A549 (cell line): ENCODE data around the gene IL3. TPM values are rescaled to one million over a fixed set of nuclear protein-coding genes. Genes with fewer than 3 reads are reported as not detected.

Experiments used
- ATAC-seq, 2 experiments: fragments of 200-7000 bp in 1 of 2; fragments of >200 bp in 1 of 2; cut with Nextera tagmentation in 1 of 2; cut with Tn5 transposase in 1 of 2; 3 replicates each; pipeline versions ENCODE4 v1.8.0 to v1.9.1; 2018 to 2020; ENCODE audit warnings: mild to moderate bottlenecking in 1 of 2, moderate library complexity in 1 of 2
- CTCF ChIA-PET: fragments of 300-600 bp; sonication (Branson Sonifier 250); formaldehyde crosslinking; extraction: SDS; loops from one replicate; lab custom pipeline; 2021; ENCODE audit warnings: antibody characterized with exemption, inconsistent platforms; lab: Yijun Ruan, JAX
- POLR2A ChIA-PET: fragments of 350-600 bp; formaldehyde crosslinking; extraction: SDS; loops from one replicate; lab custom pipeline; 2021; ENCODE audit warnings: antibody characterized with exemption, inconsistent platforms; lab: Yijun Ruan, JAX
- DNase-seq, 2 experiments: peaks; one replicate each; pipeline versions ENCODE4 v3.0.0 to v3.0.0-alpha.2; 2011 to 2016; ENCODE audit warnings: low read depth in 1 of 2, low spot score in 1 of 2
- FAIRE-seq: peaks from 2 replicates; lab custom pipeline; 2011; peaks lifted over from hg19 to GRCh38; lab: Jason Lieb, UNC
- H3K27ac ChIP-seq, 2 experiments: fragments of >200 bp; sonication (Bioruptor Twin); formaldehyde crosslinking; 3 replicates each; pipeline ENCODE4 v1.5.1; 2016 to 2017
- H3K4me1 ChIP-seq: fragments of >200 bp; sonication (Bioruptor Twin); formaldehyde crosslinking; 3 replicates; pipeline ENCODE4 v1.6.1; 2016
- H3K4me2 ChIP-seq: fragments of >200 bp; sonication (Bioruptor Twin); formaldehyde crosslinking; 3 replicates; pipeline ENCODE4 v1.6.1; 2016
- H3K4me3 ChIP-seq: fragments of >200 bp; sonication (Bioruptor Twin); formaldehyde crosslinking; 3 replicates; pipeline ENCODE4 v1.5.1; 2016
- H3K9me3 ChIP-seq: fragments of >200 bp; sonication (Bioruptor Twin); formaldehyde crosslinking; 3 replicates; pipeline ENCODE4 v1.6.1; 2016
- BHLHE40 ChIP-seq: IDR thresholded peaks from 2 replicates; pipeline ENCODE4 v1.6.1; 2012; ENCODE audit warnings: low read depth, low read length, inconsistent platforms
- CHD2 ChIP-seq: fragments of 150-350 bp; IDR thresholded peaks from 2 replicates; pipeline ENCODE4 v1.6.1; 2014; ENCODE audit warnings: low read length; ENCODE audit not compliant: partially characterized antibody
- CHD4 ChIP-seq: fragments of 200-600 bp; sonication (generic); IDR thresholded peaks from 2 replicates; pipeline ENCODE4 v1.6.1; 2016; ENCODE audit warnings: antibody characterized with exemption, mild to moderate bottlenecking, borderline replicate concordance
- FOSB ChIP-seq: fragments of 250-450 bp; sonication (Bioruptor Pico); IDR thresholded peaks from 2 replicates; pipeline ENCODE4 v1.5.0; 2020; ENCODE audit warnings: mild to moderate bottlenecking, moderate library complexity
- FOSL2 ChIP-seq, 2 experiments: fragments of 450-650 bp in 1 of 2; fragments of >200 bp in 1 of 2; sonication (Bioruptor Twin) in 1 of 2; formaldehyde crosslinking; IDR thresholded peaks; 2 replicates each; pipeline versions ENCODE4 v1.5.0 to v1.6.1; 2016 to 2020; ENCODE audit warnings: mild to moderate bottlenecking in 1 of 2, moderate library complexity in 1 of 2
- GATA3 ChIP-seq: IDR thresholded peaks from 2 replicates; pipeline ENCODE4 v1.6.1; 2012; ENCODE audit warnings: borderline replicate concordance
- HOXA7 ChIP-seq: fragments of 250-450 bp; sonication (Bioruptor Pico); IDR thresholded peaks from 2 replicates; pipeline ENCODE4 v1.5.0; 2020; ENCODE audit warnings: mild to moderate bottlenecking, moderate library complexity
- JUN ChIP-seq, 2 experiments: fragments of >200 bp; sonication (Bioruptor Twin); formaldehyde crosslinking; IDR thresholded peaks; 2 replicates in 1 of 2; 3 replicates in 1 of 2; pipeline ENCODE4 v1.6.1; 2016 to 2017
- JUNB ChIP-seq: fragments of >200 bp; sonication (Bioruptor Twin); formaldehyde crosslinking; IDR thresholded peaks from 2 replicates; pipeline ENCODE4 v1.6.1; 2016
- NPAS2 ChIP-seq: fragments of 250-450 bp; sonication (Bioruptor Pico); IDR thresholded peaks from 2 replicates; pipeline ENCODE4 v1.8.0; 2022; ENCODE audit warnings: mild to moderate bottlenecking, moderate library complexity, borderline replicate concordance
- POLR2A ChIP-seq: IDR thresholded peaks from 2 replicates; pipeline ENCODE4 v1.6.1; 2012; ENCODE audit warnings: mild to moderate bottlenecking, low read length
- RARB ChIP-seq: fragments of 250-450 bp; sonication (Bioruptor Pico); IDR thresholded peaks from 2 replicates; pipeline ENCODE4 v1.8.0; 2021; ENCODE audit warnings: mild to moderate bottlenecking, moderate library complexity
- RCOR1 ChIP-seq: fragments of 150-350 bp; IDR thresholded peaks from 2 replicates; pipeline ENCODE4 v1.6.1; 2014; ENCODE audit warnings: antibody characterized with exemption, low read length, low read depth
- TFCP2L1 ChIP-seq: fragments of 250-450 bp; sonication (Bioruptor Pico); IDR thresholded peaks from 2 replicates; pipeline ENCODE4 v1.5.0; 2021; ENCODE audit warnings: mild to moderate bottlenecking
- TP53 ChIP-seq: fragments of 250-450 bp; sonication (Bioruptor Pico); IDR thresholded peaks from 2 replicates; pipeline ENCODE4 v1.5.0; 2021; ENCODE audit warnings: mild to moderate bottlenecking, moderate library complexity
- ZC3H11A ChIP-seq: fragments of 450-650 bp; IDR thresholded peaks from 2 replicates; pipeline ENCODE4 v1.6.1; 2014; ENCODE audit warnings: antibody characterized with exemption, mild to moderate bottlenecking
- ZFP36 ChIP-seq: fragments of 450-650 bp; IDR thresholded peaks from 2 replicates; pipeline ENCODE4 v1.6.1; 2014; ENCODE audit warnings: borderline replicate concordance; ENCODE audit not compliant: partially characterized antibody
- WGBS: methylation state at CpG from one replicate; pipeline ENCODE4 v1.1.6; 2017; ENCODE audit errors: missing lambda C conversion rate; 5-methylcytosine and 5-hydroxymethylcytosine counted together
- polyA plus RNA-seq, 4 experiments: library from polyadenylated mRNA; depleted of rRNA in 3 of 4; stranded (reverse); fragments of >200 nt; fragmentation: RNase III in 1 of 4; extraction: RNeasy Plus Mini Kit Qiagen cat#74134 plus additional on column Dnase treatment in 1 of 4; gene quantifications; 2 replicates in 3 of 4; 3 replicates in 1 of 4; pipeline ENCODE4 v1.2.3, GENCODE V29; 2011 to 2017
- TF ChIP-seq, protein P1 (sequence below): fragments of 200-600 bp; sonication (generic); IDR thresholded peaks from 2 replicates; pipeline ENCODE4 v1.6.1; 2016; ENCODE audit warnings: antibody characterized with exemption, mild to moderate bottlenecking, moderate library complexity
- TF ChIP-seq, protein P2 (sequence below): IDR thresholded peaks from 2 replicates; pipeline ENCODE4 v1.6.1; 2012
- TF ChIP-seq, protein P3 (sequence below): fragments of >200 bp; sonication (Bioruptor Twin); formaldehyde crosslinking; IDR thresholded peaks from 3 replicates; pipeline ENCODE4 v1.5.1; 2016

Gene IL3
- polyA plus RNA-seq, 2 of the 4 experiments (the other 2 are of a cell fraction): not detected

DNA sequence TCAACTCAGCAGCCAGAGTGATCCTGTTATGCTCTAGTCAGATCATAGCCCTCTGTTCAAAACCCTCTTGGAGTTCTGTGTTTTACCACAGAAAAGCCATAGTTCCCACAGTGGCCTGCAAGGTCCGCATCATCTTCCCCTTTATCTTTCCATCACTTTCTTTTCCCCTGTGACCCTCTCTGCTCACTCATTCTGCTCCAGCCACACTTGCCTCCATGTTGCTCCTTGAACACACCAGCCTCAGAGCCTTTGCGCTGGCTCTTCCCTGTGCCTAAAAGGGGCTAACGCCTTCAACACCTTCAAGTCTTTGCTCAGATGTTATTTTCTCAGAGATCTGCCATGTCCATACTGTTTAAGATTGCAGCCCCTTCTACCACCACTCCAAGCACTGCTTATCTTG is 39.5 kb downstream of the IL3 start:
- peaks cover 28% of the 10 kb centered on the region for H3K4me1 ChIP-seq

DNA sequence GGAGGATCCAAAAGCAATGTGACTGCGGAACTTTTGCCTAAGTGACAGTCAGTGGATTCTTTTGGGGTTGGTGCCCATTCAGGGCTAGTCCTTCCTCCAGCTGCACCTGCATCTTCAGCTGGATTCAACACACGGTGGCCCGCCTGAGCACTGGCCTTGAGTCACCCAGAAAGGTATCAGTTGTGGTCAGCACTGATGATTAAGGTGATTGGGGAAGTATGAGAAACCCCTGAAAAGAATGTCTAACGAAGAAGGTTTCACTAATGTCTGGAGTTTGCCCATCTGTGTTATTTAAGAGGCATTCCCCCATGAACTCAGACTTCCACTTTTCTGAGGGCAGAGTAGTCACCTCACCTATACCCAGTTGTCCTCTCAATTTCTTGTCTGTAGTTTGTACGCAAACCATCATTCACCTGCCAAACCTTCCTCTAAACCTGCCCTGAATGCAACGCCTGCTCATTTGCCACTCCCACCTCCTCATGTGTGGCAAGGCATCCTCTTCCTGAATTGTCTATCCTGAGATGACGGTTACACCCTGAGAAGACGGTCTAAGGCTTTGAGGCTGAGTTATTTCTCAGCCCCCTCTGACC is 40.3 kb downstream of the IL3 start:
- ATAC-seq: no peak
- peaks cover 21% of the 10 kb centered on the region for H3K4me1 ChIP-seq
- FAIRE-seq: no peak
- POLR2A ChIA-PET: no interaction called here
- H3K27ac ChIP-seq: no peak overlapping the region
- no peak overlapping the region for H3K4me3 ChIP-seq
- 79% methylated on average over 8 of the region's 8 CpGs for whole genome bisulfite sequencing
- no peak overlapping the region for H3K4me2 ChIP-seq
- H3K9me3 ChIP-seq: no peaks in the 10 kb centered on the region
- CTCF ChIA-PET: interaction anchor here (0.9 to 1.4 kb wide), 2 partner anchors 9 to 35 kb away, joined by 4 to 5 read pairs; no protein-coding TSS in a partner anchor
- no peak for DNase-seq
- TF ChIP-seq GATA3: no peak
- TF ChIP-seq CHD2: no peak
- no peak for TF ChIP-seq FOSB
- TF ChIP-seq ZC3H11A: no peak
- TF ChIP-seq FOSL2 (IDR thresholded peaks at IDR 0.05): no peak
- TF ChIP-seq FOSL2 (CRISPR knock-in tag; IDR thresholded peaks at IDR 0.05): no peak
- TF ChIP-seq BHLHE40: no peak

More for the DNA sequence above, 39.5 kb downstream of the IL3 start:
- Histone ChIP-seq H3K27ac (no peak overlapping the region), H3K4me3 (no peak overlapping the region), H3K4me2 (no peak overlapping the region), H3K9me3 (no peaks in the 10 kb centered on the region)
- TF ChIP-seq, protein P1, sequence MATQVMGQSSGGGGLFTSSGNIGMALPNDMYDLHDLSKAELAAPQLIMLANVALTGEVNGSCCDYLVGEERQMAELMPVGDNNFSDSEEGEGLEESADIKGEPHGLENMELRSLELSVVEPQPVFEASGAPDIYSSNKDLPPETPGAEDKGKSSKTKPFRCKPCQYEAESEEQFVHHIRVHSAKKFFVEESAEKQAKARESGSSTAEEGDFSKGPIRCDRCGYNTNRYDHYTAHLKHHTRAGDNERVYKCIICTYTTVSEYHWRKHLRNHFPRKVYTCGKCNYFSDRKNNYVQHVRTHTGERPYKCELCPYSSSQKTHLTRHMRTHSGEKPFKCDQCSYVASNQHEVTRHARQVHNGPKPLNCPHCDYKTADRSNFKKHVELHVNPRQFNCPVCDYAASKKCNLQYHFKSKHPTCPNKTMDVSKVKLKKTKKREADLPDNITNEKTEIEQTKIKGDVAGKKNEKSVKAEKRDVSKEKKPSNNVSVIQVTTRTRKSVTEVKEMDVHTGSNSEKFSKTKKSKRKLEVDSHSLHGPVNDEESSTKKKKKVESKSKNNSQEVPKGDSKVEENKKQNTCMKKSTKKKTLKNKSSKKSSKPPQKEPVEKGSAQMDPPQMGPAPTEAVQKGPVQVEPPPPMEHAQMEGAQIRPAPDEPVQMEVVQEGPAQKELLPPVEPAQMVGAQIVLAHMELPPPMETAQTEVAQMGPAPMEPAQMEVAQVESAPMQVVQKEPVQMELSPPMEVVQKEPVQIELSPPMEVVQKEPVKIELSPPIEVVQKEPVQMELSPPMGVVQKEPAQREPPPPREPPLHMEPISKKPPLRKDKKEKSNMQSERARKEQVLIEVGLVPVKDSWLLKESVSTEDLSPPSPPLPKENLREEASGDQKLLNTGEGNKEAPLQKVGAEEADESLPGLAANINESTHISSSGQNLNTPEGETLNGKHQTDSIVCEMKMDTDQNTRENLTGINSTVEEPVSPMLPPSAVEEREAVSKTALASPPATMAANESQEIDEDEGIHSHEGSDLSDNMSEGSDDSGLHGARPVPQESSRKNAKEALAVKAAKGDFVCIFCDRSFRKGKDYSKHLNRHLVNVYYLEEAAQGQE: no peak
- TF ChIP-seq RARB (CRISPR knock-in tag): no peak
- TF ChIP-seq NPAS2 (CRISPR knock-in tag): no peak
- TF ChIP-seq JUNB: no peak
- TF ChIP-seq HOXA7 (CRISPR knock-in tag): no peak
- TF ChIP-seq, protein P2, sequence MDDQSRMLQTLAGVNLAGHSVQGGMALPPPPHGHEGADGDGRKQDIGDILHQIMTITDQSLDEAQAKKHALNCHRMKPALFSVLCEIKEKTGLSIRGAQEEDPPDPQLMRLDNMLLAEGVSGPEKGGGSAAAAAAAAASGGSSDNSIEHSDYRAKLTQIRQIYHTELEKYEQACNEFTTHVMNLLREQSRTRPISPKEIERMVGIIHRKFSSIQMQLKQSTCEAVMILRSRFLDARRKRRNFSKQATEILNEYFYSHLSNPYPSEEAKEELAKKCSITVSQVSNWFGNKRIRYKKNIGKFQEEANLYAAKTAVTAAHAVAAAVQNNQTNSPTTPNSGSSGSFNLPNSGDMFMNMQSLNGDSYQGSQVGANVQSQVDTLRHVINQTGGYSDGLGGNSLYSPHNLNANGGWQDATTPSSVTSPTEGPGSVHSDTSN: no peak
- TF ChIP-seq RCOR1: no peak
- no peak for TF ChIP-seq JUN (IDR thresholded peaks at IDR 0.05)
- TF ChIP-seq CHD4: no peak
- TF ChIP-seq, protein P3, sequence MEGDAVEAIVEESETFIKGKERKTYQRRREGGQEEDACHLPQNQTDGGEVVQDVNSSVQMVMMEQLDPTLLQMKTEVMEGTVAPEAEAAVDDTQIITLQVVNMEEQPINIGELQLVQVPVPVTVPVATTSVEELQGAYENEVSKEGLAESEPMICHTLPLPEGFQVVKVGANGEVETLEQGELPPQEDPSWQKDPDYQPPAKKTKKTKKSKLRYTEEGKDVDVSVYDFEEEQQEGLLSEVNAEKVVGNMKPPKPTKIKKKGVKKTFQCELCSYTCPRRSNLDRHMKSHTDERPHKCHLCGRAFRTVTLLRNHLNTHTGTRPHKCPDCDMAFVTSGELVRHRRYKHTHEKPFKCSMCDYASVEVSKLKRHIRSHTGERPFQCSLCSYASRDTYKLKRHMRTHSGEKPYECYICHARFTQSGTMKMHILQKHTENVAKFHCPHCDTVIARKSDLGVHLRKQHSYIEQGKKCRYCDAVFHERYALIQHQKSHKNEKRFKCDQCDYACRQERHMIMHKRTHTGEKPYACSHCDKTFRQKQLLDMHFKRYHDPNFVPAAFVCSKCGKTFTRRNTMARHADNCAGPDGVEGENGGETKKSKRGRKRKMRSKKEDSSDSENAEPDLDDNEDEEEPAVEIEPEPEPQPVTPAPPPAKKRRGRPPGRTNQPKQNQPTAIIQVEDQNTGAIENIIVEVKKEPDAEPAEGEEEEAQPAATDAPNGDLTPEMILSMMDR: no peak
- no peak for TF ChIP-seq ZC3H11A
- TF ChIP-seq ZFP36: no peak
- TF ChIP-seq TFCP2L1 (CRISPR knock-in tag): no peak
- no peak for TF ChIP-seq POLR2A
- no peak for TF ChIP-seq GATA3
- TF ChIP-seq TP53 (CRISPR knock-in tag): no peak
- WGBS: 90% methylated on average over 3 of the region's 3 CpGs
- ATAC-seq (no peak), DNase-seq (no peak), FAIRE-seq (no peak)
- POLR2A ChIA-PET: no interaction called here
- CTCF ChIA-PET: interaction anchor here (0.9 to 1.4 kb wide), 2 partner anchors 10 to 35 kb away, joined by 4 to 5 read pairs; no protein-coding TSS in a partner anchor
